ENCODE results near the gene EIF4E2.

- TF ChIP-seq CTCF (IDR thresholded peaks at IDR 0.05; ENCODE audit: low read length) (no peak), EZH2phosphoT487 (IDR thresholded peaks at IDR 0.05; ENCODE audit: low read length) (no peak), EZH2 (optimal IDR thresholded peaks at IDR 0.05; ENCODE audit: low read depth, low read length) (no peak)
Measured at GRCh38 chr2:232544674-232545073, 5.8 kb upstream of the EIF4E2 start.
